OCI-LY7 (cell line): ENCODE results near the gene BICRAL. TPM values are rescaled to one million over a fixed set of nuclear protein-coding genes. Genes with fewer than 3 reads are reported as not detected.

Source experiments
- BruUV-seq: library from RNA; stranded (reverse); fragments of 400-500 nt; replicated peaks from 2 replicates; lab custom pipeline; 2021; lab: Mats Ljungman, UMichigan
- CTCF ChIA-PET: fragments of 300-600 bp; sonication (Branson Sonifier 250); formaldehyde crosslinking; loops from one replicate; lab custom pipeline; 2022; ENCODE audit warnings: antibody characterized with exemption; ENCODE audit not compliant: unreplicated experiment; lab: Charles Lee
- POLR2A ChIA-PET: fragments of 300-600 bp; sonication (Branson Sonifier 250); formaldehyde crosslinking; loops from one replicate; lab custom pipeline; 2022; ENCODE audit warnings: antibody characterized with exemption; lab: Charles Lee
- DNase-seq: peaks from one replicate; pipeline ENCODE4 v3.0.0-alpha.2; 2015; ENCODE audit warnings: low spot score
- H2AFZ ChIP-seq: fragments of 200-600 bp; sonication (generic), shearing (Covaris generic); 2 replicates; pipeline ENCODE4 v1.6.1; 2014; ENCODE audit warnings: mild to moderate bottlenecking, antibody characterized with exemption, low read length, moderate library complexity
- H3K27ac ChIP-seq: fragments of 200-600 bp; sonication (generic); 2 replicates; pipeline ENCODE4 v1.5.1; 2014; ENCODE audit warnings: mixed run types, low read depth, mild to moderate bottlenecking, moderate library complexity, low read length, inconsistent platforms; ENCODE audit not compliant: poor library complexity, severe bottlenecking
- H3K36me3 ChIP-seq: fragments of 200-600 bp; sonication (generic); 2 replicates; pipeline ENCODE4 v1.6.1; 2014; ENCODE audit warnings: mild to moderate bottlenecking, antibody characterized with exemption, low read length, moderate library complexity, mixed read lengths; ENCODE audit not compliant: insufficient read depth
- H3K4me1 ChIP-seq: fragments of 200-600 bp; sonication (generic); 2 replicates; pipeline ENCODE4 v1.5.1; 2014; ENCODE audit warnings: mild to moderate bottlenecking, low read length; ENCODE audit not compliant: insufficient read depth, poor library complexity, severe bottlenecking
- H3K4me2 ChIP-seq: fragments of 200-600 bp; sonication (generic); 2 replicates; pipeline ENCODE4 v1.6.1; 2014; ENCODE audit warnings: mild to moderate bottlenecking, low read length
- H3K4me3 ChIP-seq: fragments of 200-600 bp; sonication (generic); 2 replicates; pipeline ENCODE4 v1.5.1; 2014; ENCODE audit warnings: mild to moderate bottlenecking, low read depth, low read length; ENCODE audit not compliant: poor library complexity, severe bottlenecking
- H3K79me2 ChIP-seq: fragments of 200-600 bp; sonication (generic); 2 replicates; pipeline ENCODE4 v1.6.1; 2016; ENCODE audit warnings: low read depth, mild to moderate bottlenecking, low read length, moderate library complexity, mixed read lengths; ENCODE audit not compliant: insufficient read depth
- H3K9me2 ChIP-seq: fragments of 200-600 bp; sonication (generic); 2 replicates; pipeline ENCODE4 v1.6.1; 2016; ENCODE audit warnings: mild to moderate bottlenecking, low read length, mixed read lengths; ENCODE audit not compliant: insufficient read depth
- H3K9me3 ChIP-seq: fragments of 200-600 bp; sonication (generic); 2 replicates; pipeline ENCODE4 v1.6.1; 2014; ENCODE audit warnings: mild to moderate bottlenecking, mixed run types, low read length, mixed read lengths
- H4K20me1 ChIP-seq: fragments of 200-600 bp; sonication (generic); 2 replicates; pipeline ENCODE4 v1.6.1; 2014; ENCODE audit warnings: mild to moderate bottlenecking, antibody characterized with exemption, low read length, moderate library complexity, mixed read lengths; ENCODE audit not compliant: insufficient read depth
- CTCF ChIP-seq: fragments of 200-600 bp; sonication (generic); conservative IDR thresholded peaks from 2 replicates; pipeline ENCODE4 v1.5.1; 2014; ENCODE audit warnings: mild to moderate bottlenecking, antibody characterized with exemption, low read length, moderate library complexity, mixed read lengths
- EZH2phosphoT487 ChIP-seq: fragments of 200-600 bp; sonication (generic); IDR thresholded peaks from 2 replicates; pipeline ENCODE4 v1.6.1; 2018; ENCODE audit warnings: low read depth, borderline replicate concordance, mild to moderate bottlenecking, mixed run types, antibody characterized with exemption, low read length, moderate library complexity, mixed read lengths
- intact Hi-C: fragments of 100-400 bp; cut with micrococcal nuclease; formaldehyde crosslinking; loops from one replicate; pipeline ENCODE4 v1.10.0; 2022; ENCODE audit not compliant: unreplicated experiment
- total RNA-seq, 2 experiments: library from RNA; depleted of rRNA in 1 of 2; stranded (reverse); fragments of >200 nt in 1 of 2; shearing (Covaris generic) in 1 of 2; gene quantifications; 2 replicates each; pipeline ENCODE4 v1.2.3, GENCODE V29; 2014 to 2022

The BICRAL gene
- total RNA-seq, 2 experiments from 2014 or later = 10.3 to 25.7 TPM

DNA sequence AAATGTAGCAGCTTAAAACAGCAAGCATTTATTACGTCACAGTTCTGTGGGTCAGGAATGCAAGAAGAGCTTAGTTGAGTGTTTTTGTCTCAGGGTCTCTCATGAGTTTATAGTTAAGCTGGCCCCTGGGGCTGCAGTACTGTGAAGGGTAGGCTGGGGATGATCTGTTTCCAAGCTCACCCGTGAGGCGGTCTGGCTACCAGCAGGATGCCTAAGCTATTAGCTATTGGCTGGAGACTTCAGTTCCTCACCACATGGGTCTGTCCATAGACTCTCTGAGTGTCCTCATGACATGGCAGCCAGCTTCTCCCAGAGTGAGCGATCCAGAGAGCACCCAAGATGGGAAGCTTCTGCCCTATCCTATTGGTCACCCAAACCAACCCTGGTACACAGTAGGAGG lies 12.8 kb upstream of the BICRAL start:
- H3K79me2 ChIP-seq = peaks cover 24% of the 10 kb centered on the region; the same call in 1 of the 2 replicates
- H3K4me1 ChIP-seq = peaks cover 46% of the 10 kb centered on the region
- H2AFZ ChIP-seq = no peak overlapping the region
- TF ChIP-seq CTCF = no peak
- no peak for TF ChIP-seq EZH2phosphoT487
- no peaks in the 10 kb centered on the region for H4K20me1 ChIP-seq
- BruUV-seq = no TSS peak
- H3K4me3 ChIP-seq = no peak overlapping the region
- H3K27ac ChIP-seq = no peak overlapping the region
- POLR2A ChIA-PET = interaction anchor here (0.6 to 27.1 kb wide), 6 partner anchors 11 to 886 kb away, joined by 3 to 494 read pairs (median 18); partner anchors contain the start of genes BICRAL and TBCC
- intact Hi-C loops = no loop called here
- H3K9me3 ChIP-seq = no peaks in the 10 kb centered on the region
- H3K36me3 ChIP-seq = no peaks in the 10 kb centered on the region
- no peak for DNase-seq
- CTCF ChIA-PET = interaction anchor here (0.6 to 1.3 kb wide), 3 partner anchors 12 to 23 kb away, joined by 3 to 5 read pairs (median 5); partner anchors contain the start of gene TBCC
- no peaks in the 10 kb centered on the region for H3K9me2 ChIP-seq
- no peak overlapping the region for H3K4me2 ChIP-seq

DNA sequence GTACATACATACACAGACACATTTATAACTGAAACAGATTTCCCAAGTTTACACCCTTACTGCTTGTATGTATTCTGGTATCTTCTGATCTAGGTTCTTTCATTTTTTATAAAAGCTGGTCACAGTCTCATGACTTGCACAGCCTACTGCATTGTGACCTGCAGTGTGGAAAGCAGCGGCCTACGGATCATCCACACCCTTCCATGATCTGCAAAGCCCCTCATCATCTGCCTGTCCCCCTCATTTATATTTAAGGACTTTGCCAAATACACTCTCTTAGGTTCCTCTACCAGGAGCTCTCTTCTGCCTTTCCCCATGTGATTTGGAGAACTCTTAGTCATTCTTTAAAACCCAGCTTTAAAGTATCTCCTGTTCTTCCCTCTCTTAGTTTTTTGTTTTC lies 12.0 kb upstream of the BICRAL start:
- Histone ChIP-seq H3K4me3 (no peak overlapping the region), H3K79me2 (peaks cover 32% of the 10 kb centered on the region; the same call in 1 of the 2 replicates), H3K36me3 (no peaks in the 10 kb centered on the region), H2AFZ (no peak overlapping the region), H4K20me1 (no peaks in the 10 kb centered on the region), H3K4me2 (peak overlapping the region; percentile 8; the same call in 1 of the 2 replicates), H3K9me3 (no peaks in the 10 kb centered on the region), H3K9me2 (no peaks in the 10 kb centered on the region), H3K4me1 (peaks cover 54% of the 10 kb centered on the region), H3K27ac (peak overlapping the region; percentile 28)
- TF ChIP-seq CTCF = no peak
- no peak for DNase-seq
- POLR2A ChIA-PET = interaction anchor here (0.6 to 27.1 kb wide), 6 partner anchors 7 to 160 kb away, joined by 3 to 494 read pairs (median 20); partner anchors contain the start of genes BICRAL, CNPY3 and TBCC
- intact Hi-C loops = no loop called here
- CTCF ChIA-PET = interaction anchor here (1.3 kb wide), 1 partner anchor 22 kb away, joined by 5 read pairs; no protein-coding TSS in a partner anchor
- BruUV-seq = no TSS peak

DNA sequence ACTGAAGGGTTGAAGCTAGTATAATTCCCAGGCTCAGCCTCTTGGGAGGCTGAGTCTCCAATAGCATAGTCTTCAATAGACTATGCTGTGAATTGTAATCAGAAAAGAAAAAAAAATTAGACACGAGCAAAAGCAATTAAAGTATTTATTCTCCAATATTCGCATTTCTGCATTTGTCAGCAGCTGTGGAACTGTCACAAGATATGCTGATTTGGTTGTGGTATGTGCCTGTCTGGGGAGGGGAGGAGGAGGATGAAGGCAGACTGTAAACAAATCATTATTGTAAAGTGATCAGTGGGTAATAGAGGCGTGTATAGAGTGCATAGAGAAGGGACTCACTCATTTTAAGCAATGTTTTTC lies 10.1 kb upstream of the BICRAL start:
- Histone ChIP-seq H2AFZ (peak overlapping the region; percentile 11; the same call in 1 of the 2 replicates), H3K9me2 (no peaks in the 10 kb centered on the region), H3K4me3 (peak overlapping the region; percentile 67), H3K4me2 (peak overlapping the region; percentile 94), H3K27ac (peak overlapping the region; percentile 96), H3K9me3 (no peaks in the 10 kb centered on the region), H3K79me2 (peaks cover 46% of the 10 kb centered on the region; the same call in 1 of the 2 replicates), H3K4me1 (peaks cover 72% of the 10 kb centered on the region), H4K20me1 (no peaks in the 10 kb centered on the region), H3K36me3 (no peaks in the 10 kb centered on the region)
- ChIA-PET POLR2A (interaction anchor here (0.6 to 27.1 kb wide), 6 partner anchors 9 to 25 kb away, joined by 4 to 494 read pairs (median 20); partner anchors contain the start of genes BICRAL and TBCC), CTCF (interaction anchor here (0.6 to 1.4 kb wide), 3 partner anchors 24 to 410 kb away, joined by 3 read pairs; partner anchors contain the start of gene CUL9)
- DNase-seq = peak; percentile 51
- intact Hi-C loops = loop anchor here (1.0 kb wide), 2 partner anchors 12 to 25 kb away; partner anchors contain the start of gene TBCC
- TSS peak; percentile 74 for BruUV-seq
- TF ChIP-seq CTCF = no peak
- no peak for TF ChIP-seq EZH2phosphoT487
